Endothelial cell of hepatic sinusoid (primary cell): Measurements from ENCODE around the gene NGF.

Source experiments
- in situ Hi-C: cut with HindIII; loops from 2 replicates; pipeline ENCODE4 v1.10.0; 2017; ENCODE audit warnings: low sequenced_read_pairs

NGF gene

GRCh38 chr1:115245227-115245626 is 92.8 kb downstream of the NGF start:
- in situ Hi-C loops = no loop called here

DNA sequence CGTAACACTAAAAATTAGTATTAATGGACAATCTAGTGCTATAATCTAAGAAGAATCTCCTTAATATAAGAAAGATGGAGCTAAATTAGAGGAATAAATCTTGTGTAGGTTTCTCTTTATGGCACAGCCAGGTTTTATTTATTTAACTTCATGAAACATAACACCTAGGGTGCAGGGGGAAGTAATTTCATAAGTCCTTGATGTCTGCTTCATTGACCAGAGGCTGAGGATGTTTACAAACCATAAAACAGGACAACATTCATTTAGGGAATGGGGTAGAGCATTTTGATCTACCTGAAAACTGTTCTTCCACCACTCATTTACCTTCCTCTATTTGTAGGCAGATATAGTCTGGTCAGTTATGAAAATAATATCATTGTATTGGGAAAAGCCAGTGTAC is 95.5 kb downstream of the NGF start:
- in situ Hi-C loops = no loop called here

DNA sequence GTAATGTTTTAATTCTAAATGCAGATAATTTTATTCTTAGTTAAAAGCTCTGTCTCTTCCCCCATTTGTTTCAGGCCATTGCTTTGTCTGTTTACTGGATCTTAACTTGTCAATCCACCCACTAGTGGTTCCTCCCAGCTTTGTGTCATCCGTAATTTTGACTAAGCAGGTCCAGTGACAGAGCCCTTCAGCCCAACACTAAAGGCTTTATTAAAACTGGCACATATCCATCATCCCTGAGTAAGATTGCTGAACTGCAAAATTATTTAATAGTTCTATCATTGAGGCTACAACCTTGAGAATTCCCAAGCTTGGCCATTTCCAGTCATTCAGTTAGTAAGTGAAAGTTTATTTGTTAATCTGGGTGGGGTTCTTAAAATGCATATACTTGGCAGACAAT is 96.7 kb downstream of the NGF start:
- in situ Hi-C loops = no loop called here

GRCh38 chr1:115240297-115240696 is 97.8 kb downstream of the NGF start:
- in situ Hi-C loops = no loop called here

DNA sequence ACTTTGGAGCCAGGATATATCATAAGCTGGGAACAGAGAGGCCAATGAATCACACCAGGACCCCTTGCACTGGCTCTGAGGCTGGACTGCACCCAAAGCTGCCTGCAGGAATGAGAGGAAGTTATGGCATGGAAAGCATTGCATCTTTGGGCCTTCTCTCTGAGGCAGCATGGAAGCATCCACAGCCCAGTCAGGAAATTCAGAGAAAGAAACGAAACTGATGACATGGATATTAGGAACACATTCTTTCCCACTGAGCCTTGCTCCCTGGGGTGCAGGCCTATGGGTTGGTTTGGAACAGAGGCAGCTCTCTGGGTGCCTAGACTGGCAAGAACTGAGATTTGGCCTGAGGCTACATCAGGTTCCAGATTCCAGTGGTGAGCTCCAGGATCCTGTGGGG is 98.6 kb downstream of the NGF start:
- in situ Hi-C loops = loop anchor here (10.0 kb wide), 1 partner anchor 75 kb away; no protein-coding TSS in a partner anchor

GRCh38 chr1:115239148-115239422 is 99.0 kb downstream of the NGF start:
- in situ Hi-C loops = loop anchor here (10.0 kb wide), 1 partner anchor 76 kb away; no protein-coding TSS in a partner anchor

GRCh38 chr1:115238336-115239147 is 99.5 kb downstream of the NGF start:
- in situ Hi-C loops = loop anchor here (10.0 kb wide), 1 partner anchor 76 kb away; no protein-coding TSS in a partner anchor

DNA sequence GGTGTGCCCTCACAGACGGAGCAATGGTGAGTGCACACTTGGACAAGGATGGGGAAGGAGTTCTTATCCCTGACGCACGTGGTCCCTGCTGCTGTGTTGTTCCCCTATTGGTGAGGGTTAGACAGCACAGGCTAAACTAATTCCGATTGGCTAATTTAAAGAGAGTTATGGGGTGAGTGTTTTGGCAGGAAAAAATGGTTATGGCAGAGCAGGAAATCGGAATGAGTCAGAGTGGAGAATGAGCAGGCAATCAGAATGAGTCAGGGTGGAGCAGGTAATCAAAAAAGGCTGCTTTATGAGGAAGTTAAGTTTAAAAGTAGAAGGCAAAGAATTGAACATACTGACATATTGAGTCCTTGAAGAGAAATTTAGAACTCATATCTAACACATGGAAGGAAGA is 100.5 kb downstream of the NGF start:
- in situ Hi-C loops = loop anchor here (10.0 kb wide), 1 partner anchor 77 kb away; no protein-coding TSS in a partner anchor

- in situ Hi-C loops = loop anchor here (10.0 kb wide), 1 partner anchor 78 kb away; no protein-coding TSS in a partner anchor
Observed at GRCh38 chr1:115237023-115237422, 101.0 kb downstream of the NGF start.
